SKM-1 (cell line): Measurements from ENCODE around the gene CCDC6.
A peak's percentile ranks its signal among the peaks of the same experiment; 100 is the strongest.
"Not testable (repeated sequence)": the region's sequence is repeated elsewhere in the genome, so short reads cannot be mapped to it uniquely, and the experiment has no call there.

Source experiments
- DNase-seq: peaks from one replicate; lab custom pipeline; 2025; ENCODE audit not compliant: unreplicated experiment; lab: John Stamatoyannopoulos, UW

Gene CCDC6

GRCh38 chr10:59905731-59906416 lies 482 bp downstream of the CCDC6 start:
- no peak for DNase-seq

GRCh38 chr10:59905066-59905730 lies 1.2 kb downstream of the CCDC6 start:
- DNase-seq, result no peak

GRCh38 chr10:59904426-59905065 lies 1.8 kb downstream of the CCDC6 start:
- DNase-seq, result no peak

DNA sequence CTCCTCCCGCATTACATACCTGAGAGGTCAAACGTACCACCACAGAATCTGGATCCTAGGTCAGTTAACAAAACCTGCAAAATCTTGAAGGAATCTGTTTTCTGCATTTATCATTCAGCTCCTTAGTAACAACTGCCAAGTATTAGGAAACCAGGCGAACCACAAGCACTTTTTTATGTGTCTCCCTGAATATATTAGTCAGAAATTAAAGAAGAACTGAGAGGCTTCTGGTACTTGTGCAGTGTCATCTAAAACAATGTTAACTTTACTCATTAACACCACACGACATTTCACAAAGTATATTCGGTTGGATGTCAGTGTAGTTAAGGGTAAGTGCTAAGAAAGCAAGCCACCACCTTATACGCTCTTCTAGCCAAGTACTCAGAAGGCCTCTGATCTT lies 2.5 kb downstream of the CCDC6 start:
- no peak for DNase-seq

- no peak for DNase-seq
These were observed 4.3 kb downstream of the CCDC6 start for GRCh38 chr10:59902016-59902415.

GRCh38 chr10:59901470-59901869 lies 4.9 kb downstream of the CCDC6 start:
- DNase-seq, result no peak

DNA sequence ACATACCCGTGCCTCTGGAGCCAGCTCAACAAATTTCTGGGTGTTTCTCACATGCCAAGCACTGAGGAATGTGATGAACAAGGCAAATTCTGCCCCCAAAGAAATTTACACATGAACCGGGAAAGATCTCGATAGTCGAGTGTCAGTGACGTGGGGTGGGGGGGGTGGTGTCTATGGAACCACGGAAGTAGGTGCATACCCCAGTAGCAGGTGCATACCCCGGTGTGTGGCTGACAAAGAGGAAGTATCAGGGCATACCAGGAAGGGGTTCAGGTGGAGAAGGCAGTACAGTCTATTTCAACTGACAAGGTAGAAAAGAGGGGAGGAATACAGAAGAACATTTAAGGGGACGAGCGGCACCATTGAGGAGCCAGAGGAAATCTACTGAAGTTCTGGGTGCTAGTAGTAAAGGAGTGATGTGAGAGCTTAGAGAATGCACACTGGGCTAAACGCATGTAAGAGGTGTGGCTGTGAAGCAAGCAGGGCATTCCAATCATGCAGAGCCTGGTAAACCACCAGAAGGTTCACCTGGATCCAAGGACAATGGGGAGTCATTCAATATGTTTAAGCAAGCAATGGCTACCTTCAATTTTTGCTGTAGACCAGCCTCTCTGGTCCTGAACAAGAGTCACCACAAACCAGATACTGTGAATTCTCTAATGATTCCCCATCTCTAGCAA lies 6.2 kb downstream of the CCDC6 start:
- DNase-seq, result no peak

- no peak for DNase-seq
These were observed 8.1 kb downstream of the CCDC6 start for GRCh38 chr10:59898125-59898835.

DNA sequence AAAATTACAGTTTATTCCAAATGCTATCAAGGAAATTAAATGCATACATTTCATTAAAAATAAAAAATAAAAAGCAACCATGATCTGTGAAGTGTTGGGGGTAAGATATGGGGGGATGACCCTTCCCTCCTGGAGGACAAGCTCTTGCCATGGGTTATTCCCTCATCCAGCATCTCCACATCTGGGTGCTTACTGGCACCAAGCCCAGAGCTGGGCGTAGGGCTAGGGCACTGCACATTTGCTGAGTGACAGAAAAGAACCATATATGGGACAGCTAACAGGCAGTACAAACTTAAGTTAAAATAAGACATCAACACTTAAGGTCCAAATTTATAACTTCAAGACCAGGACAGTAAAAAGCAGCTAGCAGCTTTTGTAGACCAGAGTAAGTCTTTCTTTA lies 10.2 kb downstream of the CCDC6 start:
- DNase-seq, result no peak

- DNase-seq, result no peak
These were observed 10.7 kb downstream of the CCDC6 start for GRCh38 chr10:59895629-59896116.

- no peak for DNase-seq
These were observed 12.2 kb downstream of the CCDC6 start for GRCh38 chr10:59894114-59894513.

DNA sequence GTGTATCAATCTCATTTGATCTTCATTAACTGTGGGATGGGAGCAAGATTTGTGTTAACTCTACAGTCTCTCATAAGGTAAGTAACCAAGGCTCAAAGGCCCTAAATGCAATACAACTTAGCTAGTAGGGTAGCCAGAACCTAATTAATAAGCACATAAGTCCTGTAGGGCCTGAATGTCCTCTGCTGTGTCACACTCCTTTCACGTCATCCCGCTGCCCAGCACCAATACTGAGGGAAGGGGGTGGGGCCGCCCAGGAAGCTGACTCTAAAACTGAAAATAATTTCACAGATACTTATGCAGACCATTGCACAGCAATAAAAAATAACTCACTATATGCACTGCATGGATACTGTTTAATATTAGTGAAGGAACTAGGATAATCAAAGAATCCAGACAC lies 13.7 kb downstream of the CCDC6 start:
- no peak for DNase-seq

GRCh38 chr10:59891936-59892335 lies 14.4 kb downstream of the CCDC6 start:
- DNase-seq, result no peak

- DNase-seq, result no peak
These were observed 15.0 kb downstream of the CCDC6 start for GRCh38 chr10:59891349-59891748.

GRCh38 chr10:59888781-59889435 lies 17.4 kb downstream of the CCDC6 start:
- DNase-seq, result no peak

DNA sequence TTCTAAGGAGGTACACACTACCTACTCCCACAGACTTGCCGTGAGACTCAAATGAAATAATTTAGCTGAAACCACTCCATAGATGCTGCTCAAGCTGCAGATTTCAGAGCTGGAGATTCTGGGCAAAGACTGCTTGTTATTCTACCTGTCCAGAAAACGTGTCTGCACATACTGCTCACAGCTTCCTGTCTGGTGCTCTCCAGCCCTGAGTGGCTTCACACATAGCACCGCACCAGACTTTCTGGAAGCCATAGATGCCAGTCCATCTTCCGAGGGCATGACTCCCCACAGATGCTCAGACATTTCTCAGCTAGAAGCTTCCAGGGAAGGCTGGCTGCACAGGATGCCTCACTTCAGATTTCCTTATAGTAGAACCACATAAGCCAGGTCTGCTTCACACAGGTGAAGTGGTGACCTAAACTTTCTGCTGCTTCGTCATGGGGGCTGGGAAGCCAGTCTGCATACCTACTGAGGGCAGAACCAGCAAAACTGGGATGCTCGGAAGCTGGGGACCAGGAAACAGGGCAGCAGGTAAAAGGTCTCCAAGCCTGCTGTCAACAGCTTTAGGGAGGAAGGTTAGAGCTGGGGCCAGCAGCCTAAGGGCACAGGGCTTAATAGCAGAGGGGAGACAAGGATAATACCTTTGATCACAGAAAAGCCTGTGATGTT lies 18.2 kb downstream of the CCDC6 start:
- no peak for DNase-seq

GRCh38 chr10:59887006-59887405 lies 19.4 kb downstream of the CCDC6 start:
- peak; percentile 40 for DNase-seq

- peak; percentile 89 for DNase-seq
These were observed 20.8 kb downstream of the CCDC6 start for GRCh38 chr10:59885430-59886134.

- not testable (repeated sequence) for DNase-seq
These were observed 21.5 kb downstream of the CCDC6 start for GRCh38 chr10:59884893-59885292.
